ENCODE results near the gene GH2.
"Not testable (repeated sequence)": the region's sequence is repeated elsewhere in the genome, so short reads cannot be mapped to it uniquely, and the experiment has no call there.

The GH2 gene

DNA sequence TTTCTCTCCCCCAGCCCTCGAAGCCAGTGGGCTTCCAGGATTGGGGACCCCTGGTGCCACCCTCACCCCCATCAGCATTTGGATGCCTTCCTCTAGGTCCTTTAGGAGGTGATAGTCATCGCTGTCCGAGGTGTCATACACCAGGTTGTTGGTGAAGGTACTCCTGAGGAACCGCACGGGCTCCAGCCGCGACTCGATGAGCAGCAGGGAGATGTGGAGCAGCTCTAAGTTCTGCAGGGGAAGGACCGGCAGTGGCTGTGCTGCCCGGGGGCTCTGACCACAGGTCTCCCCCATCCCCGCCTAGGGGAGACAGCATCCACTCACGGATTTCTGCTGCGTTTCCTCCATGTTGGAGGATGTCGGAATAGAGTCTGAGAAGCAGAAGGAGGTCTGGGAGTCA is 28.4 kb upstream of the GH2 start:
- no peak for DNase-seq

DNA sequence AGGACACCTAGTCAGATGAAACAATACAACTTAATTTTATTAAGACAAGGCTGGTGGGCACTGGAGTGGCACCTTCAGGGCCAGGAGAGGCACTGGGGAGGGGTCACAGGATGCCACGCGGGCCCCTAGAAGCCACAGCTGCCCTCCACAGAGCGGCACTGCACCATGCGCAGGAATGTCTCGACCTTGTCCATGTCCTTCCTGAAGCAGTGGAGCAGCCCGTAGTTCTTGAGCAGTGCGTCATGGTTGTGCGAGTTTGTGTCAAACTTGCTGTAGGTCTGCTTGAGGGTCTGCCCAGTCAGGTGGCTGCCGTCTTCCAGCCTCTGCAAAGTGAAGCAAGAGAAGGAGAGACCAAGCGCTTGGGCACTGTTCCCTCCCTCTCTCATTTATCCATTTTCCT is 27.8 kb upstream of the GH2 start:
- DNase-seq, result not testable (repeated sequence)

- DNase-seq, result not testable (repeated sequence)
Measured at GRCh38 chr17:63907161-63907778, 25.5 kb upstream of the GH2 start.

DNA sequence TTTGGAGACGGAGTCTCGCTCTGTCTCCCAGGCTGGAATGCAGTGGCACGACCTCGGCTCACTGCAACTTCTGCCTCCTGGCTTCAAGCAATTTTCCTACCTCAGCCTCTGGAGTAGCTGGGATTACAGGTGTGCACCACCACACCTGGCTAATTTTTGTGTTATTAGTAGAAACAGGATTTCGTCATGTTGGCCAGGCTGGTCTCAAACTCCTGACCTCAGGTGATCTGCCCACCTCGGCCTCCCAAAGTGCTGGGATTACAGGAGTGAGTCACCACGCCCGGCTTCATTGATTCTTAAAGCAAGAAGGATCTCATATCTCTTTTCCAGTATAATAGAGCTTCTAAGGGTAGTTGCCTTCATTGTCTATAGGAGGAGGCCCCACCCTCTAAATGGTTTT is 23.1 kb upstream of the GH2 start:
- not testable (repeated sequence) for DNase-seq

DNA sequence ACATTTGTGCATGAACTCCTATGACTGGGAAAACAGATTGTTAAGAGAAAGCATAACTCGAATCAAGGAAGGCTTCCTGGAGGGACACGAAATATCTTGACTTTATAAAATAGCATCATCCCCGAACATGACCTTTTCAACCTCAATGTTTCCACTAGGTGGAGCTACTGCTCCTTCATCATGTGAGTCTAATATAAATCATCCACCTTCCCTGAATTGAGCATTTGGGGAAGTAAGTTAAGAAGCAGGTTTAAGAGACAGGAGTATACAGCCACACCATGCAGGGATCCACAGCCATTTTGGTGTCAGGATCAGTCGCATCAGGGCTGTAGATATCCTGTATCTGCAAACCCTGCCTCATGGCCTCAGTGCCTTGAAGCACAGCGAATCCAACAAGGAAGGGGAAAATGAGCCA is 22.1 kb upstream of the GH2 start:
- not testable (repeated sequence) for DNase-seq

DNA sequence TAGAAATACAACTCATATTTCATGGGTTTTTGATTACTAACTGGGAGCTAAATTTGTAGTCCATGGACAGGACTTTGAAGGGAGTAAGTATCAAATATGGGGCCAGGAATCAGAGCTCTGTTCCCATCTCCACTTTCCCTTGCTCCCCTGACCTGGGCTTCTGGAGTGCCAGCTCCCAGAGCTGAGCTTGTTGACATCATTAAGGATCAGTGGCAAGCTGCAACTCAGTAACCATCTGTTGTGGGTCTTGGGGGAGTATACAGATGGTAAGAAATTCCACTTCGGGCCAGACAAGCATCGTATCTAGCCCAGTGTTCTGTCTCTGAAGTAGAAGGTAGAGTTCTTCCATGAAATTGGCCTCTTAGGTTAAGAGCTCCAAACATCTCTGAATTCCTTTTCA is 20.2 kb upstream of the GH2 start:
- not testable (repeated sequence) for DNase-seq

GRCh38 chr17:63898899-63899798 is 17.4 kb upstream of the GH2 start:
- DNase-seq, result not testable (repeated sequence)

DNA sequence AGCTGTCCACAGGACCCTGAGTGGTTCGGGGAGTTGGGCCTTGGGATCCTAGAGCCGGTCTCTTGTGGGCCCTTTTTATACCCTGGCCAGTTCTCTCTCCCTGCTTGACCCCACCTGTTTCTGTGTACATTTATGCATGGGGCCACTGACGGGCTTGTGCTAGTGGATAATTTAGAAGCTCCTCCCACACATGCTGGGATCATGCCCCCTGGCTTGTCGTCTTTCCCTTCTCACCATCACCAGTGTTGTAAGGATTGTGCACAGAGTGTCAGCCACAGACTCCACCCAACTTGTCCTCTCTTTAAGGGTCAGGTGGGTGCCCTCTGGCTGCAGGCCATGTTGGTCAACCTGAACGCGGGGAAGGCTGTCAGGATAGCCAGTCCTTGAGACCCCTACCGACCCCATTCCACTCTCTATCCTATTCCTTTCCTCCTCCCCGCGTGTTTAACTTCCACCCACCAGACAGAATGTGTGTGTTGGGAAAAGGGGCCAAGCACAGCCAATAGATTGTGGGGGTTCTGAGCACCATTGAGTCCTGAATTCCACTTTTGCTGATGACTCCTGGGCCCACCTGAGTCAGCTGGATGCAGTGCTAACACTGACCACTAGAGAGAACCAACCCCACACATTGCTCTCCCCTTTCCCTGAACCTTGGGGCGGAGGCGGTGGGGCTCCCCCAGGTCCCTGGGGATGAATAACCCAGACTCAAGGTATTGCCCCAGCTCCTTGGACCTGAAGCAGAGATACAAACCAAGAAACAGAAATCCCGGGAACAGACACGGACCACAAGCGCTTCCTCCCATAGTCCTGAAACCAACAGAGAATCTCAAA is 15.0 kb upstream of the GH2 start, which contains the start of gene CSH1:
Gene CSH1, minus strand, starts transcription at position 51 of the 831 bp plus-strand sequence. CDS start 63 bp downstream, outside the sequence.
- not testable (repeated sequence) for DNase-seq

DNA sequence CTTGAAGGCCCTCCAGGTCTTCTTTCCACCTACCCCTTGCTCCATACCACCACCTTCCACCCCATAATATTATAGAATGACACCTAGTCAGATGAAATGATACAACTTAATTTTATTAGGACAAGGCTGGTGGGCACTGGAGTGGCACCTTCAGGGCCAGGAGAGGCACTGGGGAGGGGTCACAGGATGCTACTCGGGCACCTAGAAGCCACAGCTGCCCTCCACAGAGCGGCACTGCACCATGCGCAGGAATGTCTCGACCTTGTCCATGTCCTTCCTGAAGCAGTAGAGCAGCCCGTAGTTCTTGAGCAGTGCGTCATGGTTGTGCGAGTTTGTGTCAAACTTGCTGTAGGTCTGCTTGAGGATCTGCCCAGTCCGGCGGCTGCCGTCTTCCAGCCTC is 13.1 kb upstream of the GH2 start:
- DNase-seq, result not testable (repeated sequence)

DNA sequence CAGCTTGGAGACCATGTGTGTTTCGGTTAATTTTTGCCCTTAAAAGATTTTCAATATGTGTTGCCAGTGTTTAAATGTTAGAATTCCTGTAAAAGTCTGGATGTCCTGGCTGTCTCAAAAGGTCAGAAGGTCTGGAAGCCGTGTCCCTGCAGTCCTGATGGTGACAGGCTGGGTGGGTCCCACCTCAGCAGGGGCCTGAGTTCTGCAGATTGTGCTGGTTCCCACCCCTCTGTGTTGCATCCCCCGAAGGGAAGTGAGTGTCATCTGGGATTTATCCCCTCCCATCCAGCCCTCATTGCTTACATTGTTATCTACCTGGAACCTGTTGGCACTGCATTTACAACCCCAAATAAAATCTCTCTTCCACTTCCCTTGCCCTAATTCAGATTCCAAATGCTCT is 12.3 kb upstream of the GH2 start:
- DNase-seq, result not testable (repeated sequence)

GRCh38 chr17:63892316-63893037 is 10.7 kb upstream of the GH2 start:
- not testable (repeated sequence) for DNase-seq

- not testable (repeated sequence) for DNase-seq
Measured at GRCh38 chr17:63889026-63889848, 7.5 kb upstream of the GH2 start.

DNA sequence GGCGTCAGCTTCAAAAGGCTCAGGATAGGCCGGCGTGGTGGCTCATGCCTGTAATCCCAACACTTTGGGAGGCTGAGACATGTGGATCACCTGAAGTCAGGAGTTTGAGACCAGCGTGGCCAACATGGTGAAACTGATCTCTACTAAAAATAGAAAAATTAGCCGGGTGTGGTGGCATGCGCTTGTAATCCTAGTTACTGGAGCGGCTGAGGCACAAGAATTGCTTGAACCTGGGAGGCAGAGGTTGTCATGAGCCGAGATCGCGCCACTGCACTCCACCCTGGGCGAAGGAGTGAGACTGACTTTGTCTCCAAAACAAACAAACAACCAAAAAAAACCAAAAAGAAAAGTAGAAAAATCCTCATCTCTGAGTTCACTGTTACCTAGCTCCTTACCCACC is 3.4 kb upstream of the GH2 start:
- not testable (repeated sequence) for DNase-seq

GRCh38 chr17:63882626-63883126 is 932 bp upstream of the GH2 start:
- not testable (repeated sequence) for DNase-seq

DNA sequence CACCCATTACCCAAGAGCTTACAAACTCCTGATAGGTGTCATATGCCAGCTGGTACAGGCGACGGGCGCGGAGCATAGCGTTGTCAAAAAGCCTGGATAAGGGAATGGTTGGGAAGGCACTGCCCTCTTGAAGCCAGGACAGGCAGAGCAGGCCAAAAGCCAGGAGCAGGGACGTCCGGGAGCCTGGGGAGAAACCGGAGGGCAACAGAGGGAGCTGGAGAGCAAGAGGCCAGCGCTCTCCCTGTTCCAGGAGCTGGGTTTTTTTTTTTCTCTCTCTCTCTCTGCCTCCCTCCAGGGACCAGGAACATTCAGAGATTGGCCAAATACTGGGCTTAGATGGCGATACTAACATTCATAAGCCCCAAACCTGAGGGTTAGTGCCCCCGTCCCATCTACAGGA is 407 bp downstream of the GH2 start:
- not testable (repeated sequence) for DNase-seq

- no peak for DNase-seq
Measured at GRCh38 chr17:63880706-63881105, 1.0 kb downstream of the GH2 start.

- DNase-seq, result not testable (repeated sequence)
Measured at GRCh38 chr17:63878413-63878812, 3.3 kb downstream of the GH2 start.

DNA sequence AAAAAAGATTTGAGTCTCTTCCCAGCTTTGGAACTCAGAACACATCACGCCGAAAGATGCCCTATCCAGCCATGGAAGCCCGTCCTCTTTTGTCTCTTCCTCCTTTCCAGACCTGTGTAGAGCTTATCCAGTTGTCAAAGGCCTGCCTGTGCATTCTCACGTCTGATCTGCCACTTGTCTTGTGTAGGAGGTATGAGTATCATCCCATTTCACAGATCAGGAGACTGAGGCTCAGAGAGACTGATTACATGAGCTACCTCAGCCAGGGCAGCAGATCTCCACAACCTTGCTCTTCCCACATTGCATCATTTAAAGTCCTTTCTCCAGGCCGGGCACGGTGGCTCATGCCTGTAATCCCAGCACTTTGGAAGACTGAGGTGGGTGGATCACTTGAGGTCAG is 7.1 kb downstream of the GH2 start:
- DNase-seq, result not testable (repeated sequence)

- DNase-seq, result not testable (repeated sequence)
Measured at GRCh38 chr17:63874061-63874626, 7.6 kb downstream of the GH2 start.

DNA sequence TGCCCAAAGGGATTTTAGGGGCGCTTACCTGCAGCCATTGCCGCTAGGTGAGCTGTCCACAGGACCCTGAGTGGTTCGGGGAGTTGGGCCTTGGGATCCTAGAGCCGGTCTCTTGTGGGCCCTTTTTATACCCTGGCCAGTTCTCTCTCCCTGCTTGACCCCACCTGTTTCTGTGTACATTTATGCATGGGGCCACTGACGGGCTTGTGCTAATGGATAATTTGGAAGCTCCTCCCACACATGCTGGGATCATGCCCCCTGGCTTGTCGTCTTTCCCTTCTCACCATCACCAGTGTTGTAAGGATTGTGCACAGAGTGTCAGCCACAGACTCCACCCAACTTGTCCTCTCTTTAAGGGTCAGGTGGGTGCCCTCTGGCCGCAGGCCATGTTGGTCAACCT is 8.2 kb downstream of the GH2 start, which contains the start of gene CSH2:
Gene CSH2, minus strand, starts transcription at position 101 of the 400 bp plus-strand sequence. Its CDS starts 63 bp downstream, at position 38.
- not testable (repeated sequence) for DNase-seq

All from effector CD8-positive, alpha-beta T cell (primary cell).